GM23248 (cell line): ENCODE data around the gene TRIM26. TPM values are rescaled to one million over a fixed set of nuclear protein-coding genes. Genes with fewer than 3 reads are reported as not detected.

ENCODE experiments used
- DNase-seq: peaks from one replicate; pipeline ENCODE4 v3.0.0-alpha.2; 2015
- H2AFZ ChIP-seq: fragments of 200-600 bp; sonication (generic); 2 replicates; pipeline ENCODE4 v1.6.1; 2016; ENCODE audit warnings: antibody characterized with exemption
- H3F3A ChIP-seq: fragments of 200-600 bp; sonication (generic); 2 replicates; pipeline ENCODE4 v1.6.1; 2016; ENCODE audit warnings: mild to moderate bottlenecking, antibody characterized with exemption, mixed run types; ENCODE audit not compliant: insufficient read depth
- H3K27ac ChIP-seq: fragments of 200-600 bp; sonication (generic); 2 replicates; pipeline ENCODE4 v1.5.1; 2016; ENCODE audit warnings: mild to moderate bottlenecking
- H3K27me3 ChIP-seq: fragments of 200-600 bp; sonication (generic); replicated peaks from 2 replicates; pipeline ENCODE4 v1.6.1; 2016; ENCODE audit warnings: mild to moderate bottlenecking; ENCODE audit not compliant: insufficient read depth
- H3K36me3 ChIP-seq: fragments of 200-600 bp; sonication (generic); 2 replicates; pipeline ENCODE4 v1.6.1; 2016; ENCODE audit warnings: low read depth, mild to moderate bottlenecking
- H3K4me1 ChIP-seq: fragments of 200-600 bp; sonication (generic); 2 replicates; pipeline ENCODE4 v1.6.1; 2016; ENCODE audit warnings: mild to moderate bottlenecking; ENCODE audit not compliant: insufficient read depth
- H3K4me2 ChIP-seq: fragments of 200-600 bp; sonication (generic); one replicate; pipeline ENCODE4 v1.6.1; 2016; ENCODE audit warnings: mild to moderate bottlenecking; ENCODE audit not compliant: unreplicated experiment
- H3K4me3 ChIP-seq: fragments of 200-600 bp; sonication (generic); 2 replicates; pipeline ENCODE4 v1.5.1; 2016; ENCODE audit warnings: mild to moderate bottlenecking
- H3K79me2 ChIP-seq: fragments of 200-600 bp; sonication (generic); 2 replicates; pipeline ENCODE4 v1.6.1; 2016; ENCODE audit warnings: mild to moderate bottlenecking; ENCODE audit not compliant: insufficient read depth
- H3K9ac ChIP-seq: fragments of 200-600 bp; sonication (generic); 2 replicates; pipeline ENCODE4 v1.6.1; 2016; ENCODE audit warnings: mild to moderate bottlenecking
- H3K9me2 ChIP-seq: fragments of 200-600 bp; sonication (generic); 2 replicates; pipeline ENCODE4 v1.6.1; 2016; ENCODE audit warnings: mixed run types, mild to moderate bottlenecking, moderate library complexity; ENCODE audit not compliant: insufficient read depth
- H3K9me3 ChIP-seq: fragments of 200-600 bp; sonication (generic); one replicate; pipeline ENCODE4 v1.6.1; 2017; ENCODE audit warnings: low read depth
- H4K20me1 ChIP-seq: fragments of 200-600 bp; sonication (generic); 2 replicates; pipeline ENCODE4 v1.6.0; 2016; ENCODE audit not compliant: insufficient read depth
- EZH2 ChIP-seq: fragments of 200-600 bp; sonication (generic); IDR thresholded peaks from 2 replicates; pipeline ENCODE4 v1.6.1; 2018; ENCODE audit warnings: antibody characterized with exemption, mild to moderate bottlenecking; ENCODE audit not compliant: insufficient read depth, poor library complexity, severe bottlenecking
- EZH2phosphoT487 ChIP-seq: fragments of 200-600 bp; sonication (generic); IDR thresholded peaks from 2 replicates; pipeline ENCODE4 v1.6.1; 2018; ENCODE audit warnings: antibody characterized with exemption, moderate library complexity, mild to moderate bottlenecking, low read depth; ENCODE audit not compliant: insufficient read depth
- WGBS, 2 experiments: methylation state at CpG; one replicate each; pipeline ENCODE4 v1.1.6; 2015 to 2017; ENCODE audit warnings: low lambda C conversion rate in 2 of 2, low coverage in 1 of 2; ENCODE audit errors: missing lambda C conversion rate in 2 of 2; 5-methylcytosine and 5-hydroxymethylcytosine counted together
- in situ Hi-C: fragments of 300-500 bp; cut with MboI; formaldehyde crosslinking; loops from 2 replicates; pipeline ENCODE4 v1.15.0; 2020
- polyA plus RNA-seq: library from polyadenylated mRNA; unstranded; fragments of >200 nt; fragmentation: Nextera tagmentation; extraction: Ambion mirVana; gene quantifications from 2 replicates; pipeline ENCODE4 v1.2.1, GENCODE V29; 2016
- total RNA-seq: library from RNA; depleted of rRNA; stranded (reverse); fragments of >200 nt; shearing (Covaris generic); gene quantifications from 2 replicates; pipeline ENCODE4 v1.2.3, GENCODE V29; 2014

TRIM26 gene
- total and polyA plus RNA-seq, 2 experiments from 2014 or later, result 22.9 to 30.7 TPM

DNA sequence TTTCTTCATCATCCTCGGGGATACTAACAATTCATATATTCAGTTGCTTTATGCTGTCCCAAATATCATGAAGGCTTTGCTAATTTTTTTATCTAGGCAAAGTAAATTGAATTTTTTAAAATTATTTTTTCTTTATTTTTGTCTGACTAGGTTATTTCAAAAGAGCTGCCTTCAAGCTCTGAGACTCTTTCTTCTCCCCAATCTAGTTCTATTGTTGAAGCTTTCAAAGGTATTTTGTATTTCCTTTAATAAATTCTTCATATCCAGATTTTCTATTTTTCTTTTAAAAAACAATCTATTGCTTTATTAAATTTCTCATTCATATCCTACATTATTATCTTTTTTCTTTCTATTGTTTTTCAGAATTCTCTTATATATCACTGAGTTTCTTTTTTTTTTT is 33.1 kb downstream of the TRIM26 start:
- H3F3A ChIP-seq, result no peaks in the 10 kb centered on the region
- H3K27ac ChIP-seq, result no peak overlapping the region
- H3K9me3 ChIP-seq, result no peaks in the 10 kb centered on the region
- H3K4me2 ChIP-seq, result no peak overlapping the region
- H3K4me3 ChIP-seq, result no peak overlapping the region
- no peaks in the 10 kb centered on the region for H3K9me2 ChIP-seq
- no peaks in the 10 kb centered on the region for H3K79me2 ChIP-seq
- in situ Hi-C loops, result no loop called here
- peaks cover 27% of the 10 kb centered on the region for H3K27me3 ChIP-seq
- DNase-seq, result no peak
- no peak overlapping the region for H3K9ac ChIP-seq
- H2AFZ ChIP-seq, result no peak overlapping the region
- 68 to 79% methylated on average over 1 of the region's 1 CpG for WGBS, 2 experiments
- no peaks in the 10 kb centered on the region for H3K4me1 ChIP-seq
- no peaks in the 10 kb centered on the region for H3K36me3 ChIP-seq
- TF ChIP-seq EZH2phosphoT487 (no peak), EZH2 (no peak)
- H4K20me1 ChIP-seq, result no peaks in the 10 kb centered on the region

DNA sequence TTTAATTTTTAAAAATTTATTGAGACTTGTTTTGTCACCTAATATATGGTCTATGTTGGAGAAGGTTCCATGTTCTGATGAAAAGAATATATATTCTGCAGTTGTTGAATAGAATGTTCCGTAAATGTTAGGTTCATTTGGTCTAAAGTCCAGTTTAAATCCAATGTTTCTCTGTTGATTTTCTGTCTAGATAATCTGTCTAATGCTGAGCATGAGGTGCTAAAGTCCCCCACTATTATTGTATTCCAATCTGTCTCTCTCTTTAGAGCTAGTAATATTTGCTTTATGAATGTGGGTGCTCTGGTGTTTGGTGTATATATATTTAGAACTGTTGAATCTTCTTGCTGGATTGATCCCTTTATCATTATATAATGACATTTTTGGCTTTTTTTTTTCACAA is 34.4 kb downstream of the TRIM26 start:
- Histone ChIP-seq H3K79me2 (no peaks in the 10 kb centered on the region), H3F3A (no peaks in the 10 kb centered on the region), H3K27ac (no peak overlapping the region), H3K9me2 (no peaks in the 10 kb centered on the region), H3K9me3 (no peaks in the 10 kb centered on the region), H2AFZ (no peak overlapping the region), H4K20me1 (no peaks in the 10 kb centered on the region), H3K27me3 (peaks cover 40% of the 10 kb centered on the region), H3K4me1 (no peaks in the 10 kb centered on the region), H3K4me2 (no peak overlapping the region), H3K9ac (no peak overlapping the region), H3K4me3 (no peak overlapping the region), H3K36me3 (no peaks in the 10 kb centered on the region)
- WGBS, 2 experiments, result 33 to 39% methylated on average over 1 of the region's 1 CpG
- TF ChIP-seq EZH2, result no peak
- DNase-seq, result no peak
- in situ Hi-C loops, result no loop called here

GRCh38 chr6:30175765-30176164 is 37.4 kb downstream of the TRIM26 start:
- DNase-seq, result no peak
- in situ Hi-C loops, result no loop called here
- TF ChIP-seq EZH2phosphoT487 (no peak), EZH2 (no peak)
- H3K27me3 ChIP-seq, result peaks cover 71% of the 10 kb centered on the region
- H3K4me2 ChIP-seq, result no peak overlapping the region
- no peaks in the 10 kb centered on the region for H3K36me3 ChIP-seq
- H3F3A ChIP-seq, result no peaks in the 10 kb centered on the region
- no peaks in the 10 kb centered on the region for H3K79me2 ChIP-seq
- no peak overlapping the region for H2AFZ ChIP-seq
- WGBS, 2 experiments, result 11 to 15% methylated on average over 2 of the region's 2 CpGs
- H3K9me2 ChIP-seq, result no peaks in the 10 kb centered on the region
- H3K9me3 ChIP-seq, result no peaks in the 10 kb centered on the region
- H3K9ac ChIP-seq, result no peak overlapping the region
- no peak overlapping the region for H3K27ac ChIP-seq
- H3K4me1 ChIP-seq, result no peaks in the 10 kb centered on the region
- no peaks in the 10 kb centered on the region for H4K20me1 ChIP-seq
- H3K4me3 ChIP-seq, result no peak overlapping the region

DNA sequence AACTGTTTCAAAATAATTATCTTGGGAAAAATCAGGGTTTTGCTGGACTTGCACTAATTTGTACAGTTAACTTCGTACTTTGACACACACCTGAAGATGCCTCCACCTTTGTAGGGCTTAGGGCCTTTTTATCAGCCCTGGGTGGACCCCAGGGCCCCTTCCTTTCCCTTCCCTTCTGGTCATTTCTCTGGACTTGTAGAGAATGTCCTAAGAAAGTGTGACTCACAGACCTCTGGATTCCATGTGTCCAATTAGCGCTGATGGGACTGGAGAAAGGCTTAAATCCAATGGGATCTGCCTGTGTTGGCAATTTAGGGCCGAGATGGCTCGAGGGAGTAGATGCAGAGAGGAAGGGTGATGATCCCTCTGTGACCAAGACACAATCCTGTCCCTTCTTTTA is 40.5 kb downstream of the TRIM26 start:
- H3K9ac ChIP-seq, result no peak overlapping the region
- no peak overlapping the region for H3K27ac ChIP-seq
- no peaks in the 10 kb centered on the region for H4K20me1 ChIP-seq
- H2AFZ ChIP-seq, result no peak overlapping the region
- no peaks in the 10 kb centered on the region for H3K9me2 ChIP-seq
- no peaks in the 10 kb centered on the region for H3K79me2 ChIP-seq
- peaks cover 93% of the 10 kb centered on the region for H3K27me3 ChIP-seq
- H3K4me2 ChIP-seq, result no peak overlapping the region
- no peak overlapping the region for H3K4me3 ChIP-seq
- WGBS, 2 experiments, result 69 to 74% methylated on average over 4 of the region's 4 CpGs
- H3K36me3 ChIP-seq, result no peaks in the 10 kb centered on the region
- DNase-seq, result peak; percentile 40
- in situ Hi-C loops, result no loop called here
- TF ChIP-seq EZH2 (no peak), EZH2phosphoT487 (no peak)
- no peaks in the 10 kb centered on the region for H3K4me1 ChIP-seq
- no peaks in the 10 kb centered on the region for H3K9me3 ChIP-seq
- H3F3A ChIP-seq, result no peaks in the 10 kb centered on the region
